GM10248 (cell line): ENCODE measurements around the gene YOD1.

Experiments used
- CTCF ChIA-PET: fragments of 300-600 bp; sonication (Branson Sonifier 250); formaldehyde crosslinking; extraction: SDS; loops from one replicate; lab custom pipeline; 2021; ENCODE audit warnings: antibody characterized with exemption; lab: Yijun Ruan, JAX
- POLR2A ChIA-PET: fragments of 350-650 bp; sonication (Branson Sonifier 250); formaldehyde crosslinking; extraction: SDS; loops from one replicate; lab custom pipeline; 2020; ENCODE audit warnings: antibody characterized with exemption; lab: Yijun Ruan, JAX
- DNase-seq: peaks from one replicate; pipeline ENCODE4 v3.0.0; 2012; ENCODE audit errors: extremely low spot score
- CTCF ChIP-seq: IDR thresholded peaks from 2 replicates; pipeline ENCODE4 v1.5.1; 2012; ENCODE audit warnings: mild to moderate bottlenecking, low read depth; ENCODE audit errors: extremely low read depth, missing control alignments, control extremely low read depth

YOD1 gene

GRCh38 chr1:207069858-207070506, 19.0 kb upstream of the YOD1 start:
- CTCF ChIA-PET: interaction anchor here (0.9 to 3.5 kb wide), 9 partner anchors 9 to 175 kb away, joined by 3 to 20 read pairs (median 4); no protein-coding TSS in a partner anchor
- POLR2A ChIA-PET: no interaction called here
- TF ChIP-seq CTCF: no peak
- DNase-seq: peak; percentile 35

- ChIA-PET POLR2A (no interaction called here), CTCF (interaction anchor here (0.6 to 3.5 kb wide), 7 partner anchors 7 to 431 kb away, joined by 3 to 20 read pairs (median 5); no protein-coding TSS in a partner anchor)
- no peak for DNase-seq
- TF ChIP-seq CTCF: no peak
Observed at GRCh38 chr1:207069061-207069460, 18.1 kb upstream of the YOD1 start.

- ChIA-PET CTCF (interaction anchor here (1.0 to 1.6 kb wide), 3 partner anchors 11 to 85 kb away, joined by 3 to 5 read pairs (median 3); no protein-coding TSS in a partner anchor), POLR2A (no interaction called here)
- no peak for DNase-seq
- TF ChIP-seq CTCF: no peak
Observed at GRCh38 chr1:207067665-207068064, 16.7 kb upstream of the YOD1 start.

- no peak for TF ChIP-seq CTCF
- no peak for DNase-seq
- ChIA-PET CTCF (interaction anchor here (1.4 to 1.6 kb wide), 2 partner anchors 11 to 12 kb away, joined by 3 to 5 read pairs; no protein-coding TSS in a partner anchor), POLR2A (no interaction called here)
Observed at GRCh38 chr1:207067185-207067584, 16.2 kb upstream of the YOD1 start.

GRCh38 chr1:207064561-207064960, 13.6 kb upstream of the YOD1 start:
- POLR2A ChIA-PET: no interaction called here
- DNase-seq: no peak
- CTCF ChIA-PET: no interaction called here
- TF ChIP-seq CTCF: no peak

GRCh38 chr1:207063014-207063413, 12.0 kb upstream of the YOD1 start:
- CTCF ChIA-PET: interaction anchor here (1.0 to 5.2 kb wide), 3 partner anchors 10 to 16 kb away, joined by 3 to 29 read pairs (median 4); no protein-coding TSS in a partner anchor
- DNase-seq: no peak
- POLR2A ChIA-PET: no interaction called here
- no peak for TF ChIP-seq CTCF
